ENCODE measurements around the gene DLG2. TPM values are rescaled to one million over a fixed set of nuclear protein-coding genes. Genes with fewer than 3 reads are reported as not detected.

The DLG2 gene
- total RNA-seq, 3 donors from 2014 or later (not counting 1 experiment from before 2014, with no cell fraction given), result 1.7 to 2.9 (median 2.2) TPM

DNA sequence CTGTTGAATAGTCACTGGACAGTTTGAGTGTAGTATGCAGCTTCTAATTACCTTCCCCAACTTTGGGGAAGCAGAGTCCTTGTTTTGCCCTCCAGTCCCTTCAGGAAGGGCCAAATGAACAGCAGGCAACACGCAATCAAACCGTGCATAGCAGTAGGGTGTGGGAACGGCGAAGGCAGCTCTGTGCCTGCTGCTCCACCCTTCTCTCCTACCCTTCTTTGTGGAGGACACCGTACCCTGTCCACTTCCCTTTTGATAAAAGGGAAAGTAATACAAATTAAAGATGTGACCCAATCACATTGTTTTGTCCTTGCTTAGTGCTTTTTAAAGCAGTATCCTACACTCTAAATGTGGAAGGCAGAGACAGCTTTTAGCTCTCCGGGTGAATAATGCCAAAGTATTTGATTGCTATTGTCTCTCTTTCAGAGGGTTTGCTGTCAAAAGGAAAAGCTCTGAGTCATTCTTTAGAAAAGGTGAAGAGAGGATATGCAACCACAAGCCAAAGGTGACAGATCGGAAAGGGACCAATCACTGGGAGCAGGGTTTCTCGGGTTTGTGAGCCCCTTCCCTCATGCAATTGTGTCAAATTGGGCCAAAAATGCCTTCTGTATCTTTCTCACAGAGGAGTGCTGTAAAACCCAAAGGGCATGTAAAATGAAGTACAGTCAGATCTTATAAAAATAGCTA lies 1933.7 kb downstream of the DLG2 start:
- no peak overlapping the region for H3K27ac ChIP-seq (ENCODE audit: low read length)
- Mint-ChIP-seq H3K4me3 (no peak overlapping the region), H3K4me1 (no peaks in the 10 kb centered on the region), H3K36me3 (no peaks in the 10 kb centered on the region), H3K27me3 (ENCODE audit: low read depth in 2 of 2) (no peaks in the 10 kb centered on the region), H3K9me3 (peaks cover 6% of the 10 kb centered on the region in 2 donors), H3K27ac (no peak overlapping the region)
- WGBS (ENCODE audit: insufficient coverage), result 91% methylated on average over 8 of the region's 8 CpGs
- H3K4me1 ChIP-seq (ENCODE audit: control insufficient read depth, insufficient read depth, low read length), result no peaks in the 10 kb centered on the region
- DNase-seq, result no peak
- TF ChIP-seq, protein P1, sequence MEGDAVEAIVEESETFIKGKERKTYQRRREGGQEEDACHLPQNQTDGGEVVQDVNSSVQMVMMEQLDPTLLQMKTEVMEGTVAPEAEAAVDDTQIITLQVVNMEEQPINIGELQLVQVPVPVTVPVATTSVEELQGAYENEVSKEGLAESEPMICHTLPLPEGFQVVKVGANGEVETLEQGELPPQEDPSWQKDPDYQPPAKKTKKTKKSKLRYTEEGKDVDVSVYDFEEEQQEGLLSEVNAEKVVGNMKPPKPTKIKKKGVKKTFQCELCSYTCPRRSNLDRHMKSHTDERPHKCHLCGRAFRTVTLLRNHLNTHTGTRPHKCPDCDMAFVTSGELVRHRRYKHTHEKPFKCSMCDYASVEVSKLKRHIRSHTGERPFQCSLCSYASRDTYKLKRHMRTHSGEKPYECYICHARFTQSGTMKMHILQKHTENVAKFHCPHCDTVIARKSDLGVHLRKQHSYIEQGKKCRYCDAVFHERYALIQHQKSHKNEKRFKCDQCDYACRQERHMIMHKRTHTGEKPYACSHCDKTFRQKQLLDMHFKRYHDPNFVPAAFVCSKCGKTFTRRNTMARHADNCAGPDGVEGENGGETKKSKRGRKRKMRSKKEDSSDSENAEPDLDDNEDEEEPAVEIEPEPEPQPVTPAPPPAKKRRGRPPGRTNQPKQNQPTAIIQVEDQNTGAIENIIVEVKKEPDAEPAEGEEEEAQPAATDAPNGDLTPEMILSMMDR (IDR thresholded peaks at IDR 0.05), result no peak
- intact Hi-C loops (cut with micrococcal nuclease), result no loop called here
- no peak overlapping the region for H3K4me3 ChIP-seq (ENCODE audit: low read length)
- peaks cover 3% of the 10 kb centered on the region for H3K9me3 ChIP-seq (ENCODE audit: control insufficient read depth, insufficient read depth, low read length)
- ATAC-seq, result no peak
- no peaks in the 10 kb centered on the region for H3K27me3 ChIP-seq (ENCODE audit: control insufficient read depth, insufficient read depth, low read length)
- H3K36me3 ChIP-seq (ENCODE audit: control insufficient read depth, insufficient read depth, low read length), result no peaks in the 10 kb centered on the region

DNA sequence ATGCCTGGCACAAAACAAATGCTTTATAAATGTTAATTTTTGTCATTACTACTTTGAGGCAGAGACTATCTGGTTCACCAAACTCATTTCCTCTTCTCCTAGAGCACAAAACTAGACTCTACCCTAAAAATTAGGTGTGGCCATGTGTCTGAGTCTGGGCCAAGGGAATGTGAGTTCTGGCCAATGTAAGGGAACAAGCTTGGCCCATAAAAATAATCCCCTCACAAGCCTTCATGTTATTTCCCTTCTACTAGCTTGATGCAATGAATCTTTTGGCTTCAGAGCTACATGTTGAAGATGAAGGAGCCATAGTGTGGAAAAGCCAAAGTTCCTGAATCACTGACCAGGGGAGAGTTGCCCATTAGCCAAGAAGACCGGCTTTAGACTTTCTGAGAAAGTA lies 1934.5 kb downstream of the DLG2 start:
- Histone ChIP-seq H3K27ac (ENCODE audit: low read length) (no peak overlapping the region), H3K4me3 (ENCODE audit: low read length) (no peak overlapping the region), H3K4me1 (ENCODE audit: control insufficient read depth, insufficient read depth, low read length) (no peaks in the 10 kb centered on the region), H3K36me3 (ENCODE audit: control insufficient read depth, insufficient read depth, low read length) (no peaks in the 10 kb centered on the region), H3K9me3 (ENCODE audit: control insufficient read depth, insufficient read depth, low read length) (peaks cover 3% of the 10 kb centered on the region), H3K27me3 (ENCODE audit: control insufficient read depth, insufficient read depth, low read length) (no peaks in the 10 kb centered on the region)
- Mint-ChIP-seq H3K36me3 (no peaks in the 10 kb centered on the region), H3K4me1 (no peaks in the 10 kb centered on the region), H3K4me3 (no peak overlapping the region), H3K9me3 (peaks cover 6% of the 10 kb centered on the region in 2 donors), H3K27me3 (ENCODE audit: low read depth in 2 of 2) (no peaks in the 10 kb centered on the region), H3K27ac (no peak overlapping the region)
- intact Hi-C loops (cut with micrococcal nuclease), result no loop called here
- ATAC-seq (no peak), DNase-seq (no peak)
- 100% methylated on average over 1 of the region's 1 CpG for WGBS (ENCODE audit: insufficient coverage)
- TF ChIP-seq, protein P1 (IDR thresholded peaks at IDR 0.05), result no peak

GRCh38 chr11:83691451-83691950 lies 1935.6 kb downstream of the DLG2 start:
- Histone ChIP-seq H3K4me3 (ENCODE audit: low read length) (no peak overlapping the region), H3K4me1 (ENCODE audit: control insufficient read depth, insufficient read depth, low read length) (no peaks in the 10 kb centered on the region), H3K36me3 (ENCODE audit: control insufficient read depth, insufficient read depth, low read length) (no peaks in the 10 kb centered on the region), H3K27me3 (ENCODE audit: control insufficient read depth, insufficient read depth, low read length) (no peaks in the 10 kb centered on the region), H3K9me3 (ENCODE audit: control insufficient read depth, insufficient read depth, low read length) (peaks cover 3% of the 10 kb centered on the region), H3K27ac (ENCODE audit: low read length) (no peak overlapping the region)
- H3K4me1 Mint-ChIP-seq, result no peaks in the 10 kb centered on the region
- no peak overlapping the region for H3K4me3 Mint-ChIP-seq
- H3K36me3 Mint-ChIP-seq, result no peaks in the 10 kb centered on the region
- intact Hi-C loops (cut with micrococcal nuclease), result no loop called here
- TF ChIP-seq, protein P1 (IDR thresholded peaks at IDR 0.05), result no peak
- DNase-seq, result no peak
- no peaks in the 10 kb centered on the region for H3K27me3 Mint-ChIP-seq (ENCODE audit: low read depth in 2 of 2)
- H3K27ac Mint-ChIP-seq, result no peak overlapping the region
- WGBS (ENCODE audit: insufficient coverage), result 84% methylated on average over 8 of the region's 9 CpGs
- no peak for ATAC-seq
- H3K9me3 Mint-ChIP-seq, result peaks cover 4 to 6% of the 10 kb centered on the region in 2 donors
